Endothelial cell (in vitro differentiated cells): Measurements from ENCODE around the gene DNAH8. TPM values are rescaled to one million over a fixed set of nuclear protein-coding genes. Genes with fewer than 3 reads are reported as not detected.

Source experiments
- DNase-seq: peaks from one replicate; pipeline ENCODE4 v3.0.0; 2021; ENCODE audit warnings: low spot score
- H3K27ac Mint-ChIP-seq: one replicate; pipeline ENCODE4 v1.8.0; 2021; ENCODE audit warnings: mixed read lengths, inconsistent platforms; ENCODE audit not compliant: unreplicated experiment
- H3K27me3 Mint-ChIP-seq: one replicate; pipeline ENCODE4 v1.8.0; 2021; ENCODE audit warnings: mild to moderate bottlenecking, moderate library complexity, mixed read lengths, inconsistent platforms; ENCODE audit not compliant: unreplicated experiment
- H3K36me3 Mint-ChIP-seq: one replicate; pipeline ENCODE4 v1.8.0; 2021; ENCODE audit warnings: mild to moderate bottlenecking, low read depth, mixed read lengths, inconsistent platforms; ENCODE audit not compliant: unreplicated experiment
- H3K4me1 Mint-ChIP-seq: one replicate; pipeline ENCODE4 v1.8.0; 2021; ENCODE audit warnings: mild to moderate bottlenecking, mixed read lengths, inconsistent platforms; ENCODE audit not compliant: unreplicated experiment
- H3K4me3 Mint-ChIP-seq: one replicate; pipeline ENCODE4 v1.8.0; 2021; ENCODE audit warnings: mild to moderate bottlenecking, mixed read lengths, inconsistent platforms; ENCODE audit not compliant: unreplicated experiment
- H3K9me3 Mint-ChIP-seq: one replicate; pipeline ENCODE4 v1.8.0; 2021; ENCODE audit warnings: mixed read lengths, inconsistent platforms; ENCODE audit not compliant: unreplicated experiment
- CTCF ChIP-seq: fragments of 200-600 bp; sonication (generic); IDR thresholded peaks from one replicate; pipeline ENCODE4 v1.5.0; 2021; ENCODE audit warnings: antibody characterized with exemption; ENCODE audit not compliant: unreplicated experiment
- total RNA-seq: library from RNA; stranded (reverse); fragmentation: NEBNext Ultra II Directional; extraction: Animal tissue kit (Norgen Biotek cat#: 25700); gene quantifications from one replicate; pipeline ENCODE4 v1.2.1, GENCODE V29; 2021; ENCODE audit not compliant: unreplicated experiment

DNAH8 gene
- total RNA-seq, 1 donor from 2014 or later, result 0.05 TPM

- H3K4me3 Mint-ChIP-seq, result no peak overlapping the region
- TF ChIP-seq CTCF, result no peak
- no peak for DNase-seq
- no peaks in the 10 kb centered on the region for H3K36me3 Mint-ChIP-seq
- H3K9me3 Mint-ChIP-seq, result no peaks in the 10 kb centered on the region
- H3K27me3 Mint-ChIP-seq, result no peaks in the 10 kb centered on the region
- H3K4me1 Mint-ChIP-seq, result peaks cover 17% of the 10 kb centered on the region
- H3K27ac Mint-ChIP-seq, result no peak overlapping the region
Observed at GRCh38 chr6:38784506-38785235, 69.6 kb downstream of the DNAH8 start.

- H3K4me3 Mint-ChIP-seq, result no peak overlapping the region
- peaks cover 22% of the 10 kb centered on the region for H3K4me1 Mint-ChIP-seq
- no peaks in the 10 kb centered on the region for H3K27me3 Mint-ChIP-seq
- H3K9me3 Mint-ChIP-seq, result no peaks in the 10 kb centered on the region
- no peak for TF ChIP-seq CTCF
- no peak for DNase-seq
- H3K36me3 Mint-ChIP-seq, result no peaks in the 10 kb centered on the region
- H3K27ac Mint-ChIP-seq, result no peak overlapping the region
Observed at GRCh38 chr6:38786486-38786885, 71.4 kb downstream of the DNAH8 start.

GRCh38 chr6:38789256-38789655, 74.1 kb downstream of the DNAH8 start:
- H3K9me3 Mint-ChIP-seq, result no peaks in the 10 kb centered on the region
- H3K27me3 Mint-ChIP-seq, result no peaks in the 10 kb centered on the region
- DNase-seq, result no peak
- no peak overlapping the region for H3K27ac Mint-ChIP-seq
- H3K4me1 Mint-ChIP-seq, result peaks cover 17% of the 10 kb centered on the region
- H3K36me3 Mint-ChIP-seq, result no peaks in the 10 kb centered on the region
- H3K4me3 Mint-ChIP-seq, result no peak overlapping the region
- no peak for TF ChIP-seq CTCF

GRCh38 chr6:38792356-38792755, 77.2 kb downstream of the DNAH8 start:
- peaks cover 31% of the 10 kb centered on the region for H3K4me1 Mint-ChIP-seq
- H3K36me3 Mint-ChIP-seq, result no peaks in the 10 kb centered on the region
- TF ChIP-seq CTCF, result no peak
- no peaks in the 10 kb centered on the region for H3K9me3 Mint-ChIP-seq
- no peaks in the 10 kb centered on the region for H3K27me3 Mint-ChIP-seq
- H3K4me3 Mint-ChIP-seq, result no peak overlapping the region
- no peak for DNase-seq
- H3K27ac Mint-ChIP-seq, result no peak overlapping the region

- DNase-seq, result no peak
- no peak for TF ChIP-seq CTCF
- H3K4me1 Mint-ChIP-seq, result peaks cover 32% of the 10 kb centered on the region
- H3K4me3 Mint-ChIP-seq, result no peak overlapping the region
- no peaks in the 10 kb centered on the region for H3K27me3 Mint-ChIP-seq
- H3K36me3 Mint-ChIP-seq, result no peaks in the 10 kb centered on the region
- no peaks in the 10 kb centered on the region for H3K9me3 Mint-ChIP-seq
- no peak overlapping the region for H3K27ac Mint-ChIP-seq
Observed at GRCh38 chr6:38794682-38795081, 79.6 kb downstream of the DNAH8 start.
